GM12872 (cell line): ENCODE data around the gene GNE.

Experiments used
- CTCF ChIP-seq: IDR thresholded peaks from 3 replicates; pipeline ENCODE4 v1.5.1; 2011; ENCODE audit warnings: low read depth, mild to moderate bottlenecking, low read length, moderate library complexity; ENCODE audit not compliant: insufficient read depth

The GNE gene

GRCh38 chr9:36237230-36237629 is 21.0 kb downstream of the GNE start:
- no peak for TF ChIP-seq CTCF

GRCh38 chr9:36222449-36222848 is 35.8 kb downstream of the GNE start:
- no peak for TF ChIP-seq CTCF

GRCh38 chr9:36221667-36222066 is 36.6 kb downstream of the GNE start:
- TF ChIP-seq CTCF, result no peak

GRCh38 chr9:36218411-36218901 is 39.8 kb downstream of the GNE start:
- TF ChIP-seq CTCF, result no peak

- no peak for TF ChIP-seq CTCF
Observed at GRCh38 chr9:36218011-36218410, 40.2 kb downstream of the GNE start.

- TF ChIP-seq CTCF, result no peak
Observed at GRCh38 chr9:36217256-36217968, 40.8 kb downstream of the GNE start.

GRCh38 chr9:36214571-36214970 is 43.7 kb downstream of the GNE start:
- no peak for TF ChIP-seq CTCF

- TF ChIP-seq CTCF, result no peak
Observed at GRCh38 chr9:36213989-36214388, 44.3 kb downstream of the GNE start.
